Natural killer cell treated with Interleukin-12 subunit alpha and Interleukin-12 subunit beta and Interleukin-15 and Interleukin-18, amount 100 ng/mL, for 72 hours (primary cell): ENCODE results near the gene STRIT1. TPM values are rescaled to one million over a fixed set of nuclear protein-coding genes. Genes with fewer than 3 reads are reported as not detected.

ENCODE experiments used
- total RNA-seq, 2 donors: library from RNA; stranded (reverse); gene quantifications; one replicate each; pipeline ENCODE4 v1.2.3, GENCODE V29; 2022

STRIT1 gene
- total RNA-seq, 2 donors from 2014 or later, result not detected

Other genes starting within 250 kb of the STRIT1 start
- gene MME, start 213.4 kb downstream of the STRIT1 start, total RNA-seq, result not detected